HG03442 (cell line): ENCODE measurements around the gene OR2A25.

Experiments used
- ATAC-seq: cut with Tn5 transposase; IDR thresholded peaks from one replicate; pipeline ENCODE4 v1.9.1; 2021; ENCODE audit warnings: mild to moderate bottlenecking, moderate library complexity; ENCODE audit not compliant: unreplicated experiment

OR2A25 gene

DNA sequence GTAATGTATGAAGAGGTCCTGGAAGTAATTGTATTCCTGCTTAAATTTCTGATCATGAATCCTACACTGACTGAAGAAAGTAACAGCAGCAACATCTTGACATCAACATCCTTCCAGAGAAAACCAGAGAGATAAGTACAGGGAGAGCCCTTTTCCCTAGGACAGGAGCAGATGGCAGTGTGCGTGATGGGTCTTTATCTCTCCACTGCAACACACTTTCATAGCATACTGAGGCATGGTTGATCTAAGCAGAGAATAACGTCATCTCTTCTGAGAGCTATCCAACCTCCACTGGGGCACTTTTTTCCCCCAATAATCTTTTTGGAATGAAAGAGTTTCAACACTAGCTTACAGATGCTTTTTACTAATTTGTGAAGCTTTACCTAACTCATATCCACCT, 342 bp downstream of the OR2A25 start:
- ATAC-seq, result no peak

DNA sequence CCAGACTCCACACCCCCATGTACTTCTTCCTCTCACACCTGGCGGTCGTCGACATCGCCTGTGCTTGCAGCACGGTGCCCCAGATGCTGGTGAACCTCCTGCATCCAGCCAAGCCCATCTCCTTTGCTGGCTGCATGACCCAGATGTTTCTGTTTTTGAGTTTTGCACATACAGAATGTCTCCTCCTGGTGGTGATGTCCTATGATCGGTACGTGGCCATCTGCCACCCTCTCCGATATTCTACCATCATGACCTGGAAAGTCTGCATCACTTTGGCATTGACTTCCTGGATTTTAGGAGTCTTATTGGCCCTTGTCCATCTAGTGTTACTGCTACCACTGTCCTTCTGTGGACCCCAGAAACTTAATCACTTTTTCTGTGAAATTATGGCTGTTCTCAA, 4.8 kb downstream of the OR2A25 start:
- ATAC-seq, result no peak

DNA sequence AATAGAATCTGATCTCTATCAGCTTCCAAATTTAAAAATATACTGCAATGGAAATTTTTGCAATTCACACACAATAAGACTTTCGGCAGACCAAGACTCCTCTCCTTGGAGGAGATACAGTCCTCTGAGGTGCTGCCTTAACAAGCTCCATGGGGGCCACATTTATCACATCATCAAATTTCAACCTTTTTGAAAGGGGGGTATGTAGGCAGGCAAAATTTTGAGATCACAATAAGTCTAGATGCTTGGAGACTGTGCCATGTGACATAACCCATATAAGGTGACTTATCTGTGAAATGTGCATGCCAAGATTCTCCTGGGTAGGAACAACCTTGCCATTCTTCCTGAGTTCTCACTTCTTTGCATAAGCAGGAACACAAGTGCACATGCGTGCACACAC, 16.4 kb downstream of the OR2A25 start, which contains the start of gene OR2A12:
OR2A12 (plus strand) TSS at position 301 of the 400 bp plus-strand sequence. CDS start 8,830 bp downstream, outside the sequence.
- no peak for ATAC-seq

DNA sequence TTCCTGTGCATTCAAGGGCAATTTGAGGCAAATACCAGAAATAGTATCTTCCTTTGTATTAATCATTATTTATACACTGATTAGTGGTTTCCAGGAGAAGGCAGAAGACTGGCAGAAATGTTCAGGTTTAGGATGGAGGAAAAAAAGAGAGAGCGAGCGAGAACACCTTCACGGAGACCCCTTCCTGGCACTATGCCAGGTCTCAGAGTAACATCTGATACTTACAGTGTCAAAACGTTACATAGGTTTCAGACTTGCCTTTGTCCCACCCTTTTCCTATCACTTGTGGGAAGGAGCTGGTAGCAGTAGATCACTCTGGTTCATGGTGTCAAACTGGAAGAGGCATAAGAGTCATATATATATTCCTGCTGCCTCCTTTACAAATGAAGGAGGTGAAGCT, 17.1 kb downstream of the OR2A25 start:
- no peak for ATAC-seq

DNA sequence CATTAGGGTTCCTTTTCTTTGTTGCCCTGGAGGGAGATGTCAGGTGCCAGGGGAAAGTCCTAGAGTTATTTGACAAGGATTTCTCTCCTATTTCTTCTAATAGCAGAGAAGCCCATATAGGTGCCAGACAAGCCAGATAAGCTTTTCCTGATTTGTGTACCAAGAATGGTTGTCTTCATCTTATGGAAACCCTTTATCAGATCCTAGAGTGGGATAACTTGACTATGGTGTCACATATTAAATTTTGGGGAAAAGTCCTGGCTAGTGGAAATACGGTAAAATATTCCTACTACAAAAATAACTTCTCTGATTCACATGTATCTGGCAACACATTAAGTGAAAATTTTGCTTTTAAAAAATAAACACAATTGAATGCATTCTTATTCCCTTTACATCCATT, 17.6 kb downstream of the OR2A25 start:
- ATAC-seq, result no peak

DNA sequence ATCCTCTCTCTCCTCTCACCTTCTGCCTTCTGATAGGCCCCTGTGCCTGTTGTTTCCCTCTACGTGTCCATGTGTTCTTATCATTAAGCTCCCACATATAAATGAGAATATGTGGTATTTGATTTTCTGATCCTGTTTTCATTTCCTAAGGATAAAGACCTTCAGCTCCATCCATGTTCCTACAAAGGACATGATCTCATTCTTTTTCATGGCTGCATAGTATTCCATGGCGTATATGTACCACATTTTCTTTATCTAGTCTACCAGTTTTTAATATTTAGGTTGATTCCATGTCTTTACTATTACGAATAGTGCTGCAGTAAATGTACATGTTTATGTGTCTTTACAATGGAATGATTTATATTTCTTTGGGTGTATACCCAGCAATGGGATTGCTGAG, 21.1 kb downstream of the OR2A25 start:
- no peak for ATAC-seq

DNA sequence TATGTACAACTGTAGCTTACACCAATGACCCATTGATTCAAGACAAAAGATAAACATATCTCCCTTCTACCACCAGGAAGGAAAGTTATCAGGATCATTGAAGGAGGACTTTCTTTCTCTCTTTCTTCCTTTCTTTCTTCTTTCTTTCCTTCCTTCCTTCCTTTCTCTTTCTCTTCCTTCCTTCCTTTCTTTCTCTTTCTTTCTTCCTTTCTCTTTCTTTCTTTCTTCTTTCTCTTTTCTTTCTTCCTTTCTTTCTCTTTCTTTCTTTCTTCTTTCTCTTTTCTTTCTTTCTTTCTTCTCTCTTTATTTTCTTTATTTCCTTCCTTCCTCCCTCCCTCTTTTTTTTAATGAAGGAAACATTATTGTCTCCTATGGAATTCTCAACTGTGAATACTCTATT, 29.2 kb downstream of the OR2A25 start:
- no peak for ATAC-seq

DNA sequence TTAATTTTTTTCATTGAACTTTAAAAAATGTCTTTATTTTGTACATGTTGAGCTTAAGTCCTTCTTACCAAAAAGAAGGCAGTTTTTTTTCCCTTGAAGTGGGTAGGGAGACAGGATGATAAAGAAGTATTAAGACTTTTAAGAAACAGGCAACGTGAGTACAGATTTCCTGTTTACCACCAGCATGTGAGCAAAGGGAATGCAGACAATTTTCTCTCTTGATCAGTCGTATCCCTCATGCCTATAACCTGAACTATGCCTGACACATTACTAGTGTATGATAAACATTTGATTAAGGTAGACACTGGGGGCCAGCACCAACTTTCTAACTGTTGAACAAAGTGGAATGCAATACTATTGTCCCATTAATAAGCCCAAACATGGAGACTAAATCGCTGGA, 31.0 kb downstream of the OR2A25 start:
- no peak for ATAC-seq

DNA sequence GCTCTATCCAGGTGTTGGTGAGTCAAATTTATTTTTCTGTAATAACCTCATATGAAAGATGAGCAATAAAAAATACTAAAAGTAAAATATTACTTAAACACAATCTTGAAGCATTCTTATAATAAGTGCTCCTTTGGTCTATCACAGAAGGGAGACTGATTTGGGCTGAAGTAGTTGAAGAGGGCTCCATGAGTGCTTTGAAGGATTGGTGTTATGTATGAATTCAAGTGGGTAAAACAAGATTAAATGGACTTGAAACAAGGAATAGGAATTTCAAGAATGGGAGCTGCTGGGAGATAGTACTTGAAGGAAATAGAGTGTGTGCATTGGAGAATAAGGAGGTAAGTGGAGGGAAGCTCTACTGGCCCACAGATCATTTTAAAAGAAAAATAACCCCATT, 32.4 kb downstream of the OR2A25 start:
- no peak for ATAC-seq

DNA sequence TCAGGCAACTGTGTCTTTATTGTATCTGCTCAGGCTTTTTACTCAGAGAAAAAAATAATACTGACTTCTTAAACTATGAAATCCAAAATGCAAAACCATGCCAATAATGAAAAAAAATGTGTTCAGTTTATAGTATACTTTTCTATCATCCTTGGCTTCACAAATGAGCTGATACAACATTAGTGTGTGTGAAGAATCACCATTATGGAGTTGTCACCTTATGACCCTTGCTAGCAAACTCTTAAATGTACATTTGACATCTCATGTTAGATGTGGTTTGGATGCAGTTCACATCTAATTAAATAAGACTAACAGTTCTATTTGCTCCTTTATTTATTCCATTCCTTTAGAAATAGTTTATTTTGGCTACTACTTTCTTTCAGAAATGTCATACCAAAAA, 35.6 kb downstream of the OR2A25 start:
- ATAC-seq, result no peak

DNA sequence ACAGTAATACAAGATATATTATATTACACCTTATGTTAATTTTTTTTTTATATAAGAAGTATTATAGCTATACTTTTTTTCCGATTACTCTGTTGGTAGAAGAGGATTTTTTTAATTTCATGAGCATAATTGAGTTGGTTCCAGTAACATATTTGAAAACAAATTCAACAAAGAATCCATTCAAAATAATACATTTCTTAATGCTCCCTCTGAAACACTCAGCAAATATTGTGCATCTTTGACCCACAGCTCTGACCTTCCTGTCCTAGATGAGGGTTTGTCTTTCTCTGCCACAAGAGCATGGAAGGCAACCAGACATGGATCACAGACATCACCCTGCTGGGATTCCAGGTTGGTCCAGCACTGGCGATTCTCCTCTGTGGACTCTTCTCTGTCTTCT, 39.7 kb downstream of the OR2A25 start, which contains the start of gene OR2A2:
OR2A2 (plus strand) TSS at position 301 of the 400 bp plus-strand sequence; CDS start at position 301, 0 bp downstream.
- ATAC-seq, result no peak

DNA sequence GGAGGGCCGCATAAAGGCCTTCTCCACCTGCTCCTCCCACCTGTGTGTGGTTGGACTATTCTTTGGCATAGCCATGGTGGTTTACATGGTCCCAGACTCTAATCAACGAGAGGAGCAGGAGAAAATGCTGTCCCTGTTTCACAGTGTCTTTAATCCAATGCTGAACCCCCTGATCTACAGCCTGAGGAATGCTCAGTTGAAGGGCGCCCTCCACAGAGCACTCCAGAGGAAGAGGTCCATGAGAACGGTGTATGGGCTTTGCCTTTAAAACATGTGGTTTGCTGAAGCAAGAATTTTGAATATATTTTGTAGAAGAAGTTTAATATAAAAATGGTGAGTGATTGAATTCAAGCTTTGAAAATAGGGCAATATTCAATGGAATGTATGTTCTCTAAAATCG, 40.7 kb downstream of the OR2A25 start:
- no peak for ATAC-seq

DNA sequence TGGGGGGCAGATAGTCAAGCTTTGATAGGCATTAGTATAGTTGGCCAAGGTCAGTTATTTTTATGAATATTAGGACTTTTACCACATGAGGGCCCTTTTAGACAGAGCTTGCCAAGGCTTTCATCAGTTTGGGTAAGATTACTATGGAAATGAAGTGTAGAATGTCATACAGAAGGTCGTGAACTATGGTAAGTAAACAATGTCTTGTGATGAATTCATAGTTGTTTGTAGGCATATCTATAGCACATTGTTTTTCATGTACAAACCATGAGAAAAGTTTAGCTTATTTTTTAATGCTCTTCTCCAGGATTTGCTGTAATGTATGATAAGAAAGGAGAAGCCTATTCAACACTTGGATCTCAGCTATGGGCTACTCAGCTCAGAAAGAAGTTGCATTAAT, 44.0 kb downstream of the OR2A25 start:
- ATAC-seq, result no peak

DNA sequence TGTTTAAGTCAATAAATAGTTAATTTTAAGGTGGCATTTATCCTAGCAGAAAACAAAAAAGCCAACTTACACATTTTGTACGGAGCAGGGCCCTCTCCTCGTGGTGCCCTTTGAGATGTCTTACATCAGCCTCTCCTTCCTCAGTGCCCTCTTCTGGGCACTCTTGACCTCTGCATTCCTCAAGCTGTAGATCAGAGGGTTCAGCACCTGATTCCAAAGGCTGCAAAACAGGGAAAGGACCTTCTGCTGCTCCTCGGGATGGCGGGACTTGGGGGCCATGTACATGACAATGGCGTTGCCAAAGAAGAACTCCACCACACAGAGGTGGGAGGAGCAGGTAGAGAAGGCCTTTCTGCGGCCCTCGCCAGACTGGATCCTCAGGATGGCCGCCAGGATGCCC, 48.7 kb downstream of the OR2A25 start:
- no peak for ATAC-seq

DNA sequence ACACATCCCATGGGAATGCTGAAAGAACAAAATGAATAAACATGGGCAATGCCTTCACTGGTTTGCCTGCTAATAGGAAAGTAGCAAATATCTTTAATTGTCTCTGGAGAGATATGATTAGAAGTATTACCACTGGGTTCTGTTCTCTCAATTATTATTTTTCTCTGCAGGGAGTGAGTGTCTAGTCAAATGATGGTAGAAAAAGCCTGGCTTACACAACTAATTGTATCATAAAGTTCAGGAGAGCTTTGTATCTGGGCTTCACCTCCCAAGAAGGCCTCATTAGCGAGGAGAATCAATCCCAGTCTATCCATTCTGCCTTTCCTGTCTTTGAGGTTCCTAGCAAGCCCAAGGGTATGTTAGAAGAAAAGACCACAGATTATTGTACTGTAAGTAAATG, 53.3 kb downstream of the OR2A25 start, which contains the start of gene OR2A14:
OR2A14 (plus strand) TSS at position 301 of the 400 bp plus-strand sequence. CDS start 5,937 bp downstream, outside the sequence.
- ATAC-seq, result no peak
